GM18520 (cell line): Measurements from ENCODE around the gene RXFP4.
"Not testable (repeated sequence)": the region's sequence is repeated elsewhere in the genome, so short reads cannot be mapped to it uniquely, and the experiment has no call there.

ENCODE experiments used
- ATAC-seq: cut with Tn5 transposase; IDR thresholded peaks from one replicate; pipeline ENCODE4 v1.9.1; 2021; ENCODE audit not compliant: unreplicated experiment

The RXFP4 gene

DNA sequence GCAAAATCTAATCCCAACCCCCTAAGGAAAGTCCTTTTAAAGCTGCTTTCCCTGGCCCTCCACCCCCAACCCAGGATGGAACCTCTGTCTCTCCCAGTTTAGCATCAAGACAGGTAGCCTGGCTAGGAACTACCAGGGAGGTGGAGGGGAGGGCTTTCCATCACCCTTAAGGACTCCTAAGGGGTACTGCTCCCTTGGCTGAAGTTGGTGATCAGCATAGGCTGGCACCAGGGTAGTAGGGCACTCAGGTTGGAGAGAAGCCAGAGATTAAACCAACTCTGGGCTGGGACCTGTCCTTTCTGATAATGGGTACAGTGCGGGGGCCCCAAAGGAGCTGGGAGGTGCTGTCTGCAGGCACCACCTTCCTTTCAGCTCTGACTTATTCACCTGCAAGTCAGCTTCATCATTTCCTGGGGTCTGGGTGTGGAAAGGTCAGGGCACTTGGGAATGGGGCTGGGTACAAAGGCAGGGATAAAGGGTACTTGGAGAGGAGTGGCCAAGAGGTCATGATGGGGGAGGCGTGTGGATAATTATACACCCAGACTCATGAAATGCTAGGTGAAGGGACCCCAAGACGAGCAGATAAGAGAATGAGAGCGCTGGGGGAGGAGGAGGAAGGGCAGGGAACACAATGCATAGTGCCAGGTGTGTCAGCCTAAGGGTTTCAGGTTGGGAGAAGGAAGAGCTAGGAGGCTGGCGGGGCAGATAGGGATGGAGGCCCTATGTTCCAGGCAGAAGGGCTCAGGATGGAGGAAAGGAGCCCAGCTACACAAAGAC lies 35.7 kb downstream of the RXFP4 start:
- ATAC-seq: no peak

DNA sequence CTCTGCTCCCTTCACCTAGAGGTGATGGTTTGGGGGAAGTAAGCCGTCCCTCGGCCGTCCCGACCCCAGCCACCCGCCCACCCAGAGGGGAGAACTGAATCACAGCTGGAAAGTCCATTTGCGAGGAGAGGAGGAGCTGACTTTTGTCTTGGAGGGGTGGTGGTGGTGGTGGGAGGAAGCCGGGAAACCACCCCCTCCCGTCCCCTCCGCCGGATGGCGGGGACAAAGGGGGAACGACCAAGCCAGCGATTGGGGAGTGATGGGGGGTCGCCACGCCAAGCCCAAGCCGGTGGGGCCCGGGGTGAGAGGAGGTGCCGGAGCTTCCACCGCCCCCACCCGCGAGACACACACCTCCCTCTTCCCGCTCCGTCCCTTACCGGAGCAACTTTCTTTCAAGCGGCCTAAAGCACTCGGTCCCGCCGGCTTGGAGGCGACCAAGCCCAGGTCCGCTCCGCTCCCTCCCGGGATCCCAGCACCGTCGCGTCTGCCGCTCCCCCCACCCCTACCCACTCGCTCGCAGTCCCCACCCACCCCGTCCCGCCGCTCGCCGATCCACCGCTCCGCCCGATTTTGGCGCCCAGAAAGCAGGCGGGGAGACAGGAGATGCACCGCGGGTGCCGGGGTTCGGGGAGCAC lies 36.4 kb downstream of the RXFP4 start:
- no peak for ATAC-seq

DNA sequence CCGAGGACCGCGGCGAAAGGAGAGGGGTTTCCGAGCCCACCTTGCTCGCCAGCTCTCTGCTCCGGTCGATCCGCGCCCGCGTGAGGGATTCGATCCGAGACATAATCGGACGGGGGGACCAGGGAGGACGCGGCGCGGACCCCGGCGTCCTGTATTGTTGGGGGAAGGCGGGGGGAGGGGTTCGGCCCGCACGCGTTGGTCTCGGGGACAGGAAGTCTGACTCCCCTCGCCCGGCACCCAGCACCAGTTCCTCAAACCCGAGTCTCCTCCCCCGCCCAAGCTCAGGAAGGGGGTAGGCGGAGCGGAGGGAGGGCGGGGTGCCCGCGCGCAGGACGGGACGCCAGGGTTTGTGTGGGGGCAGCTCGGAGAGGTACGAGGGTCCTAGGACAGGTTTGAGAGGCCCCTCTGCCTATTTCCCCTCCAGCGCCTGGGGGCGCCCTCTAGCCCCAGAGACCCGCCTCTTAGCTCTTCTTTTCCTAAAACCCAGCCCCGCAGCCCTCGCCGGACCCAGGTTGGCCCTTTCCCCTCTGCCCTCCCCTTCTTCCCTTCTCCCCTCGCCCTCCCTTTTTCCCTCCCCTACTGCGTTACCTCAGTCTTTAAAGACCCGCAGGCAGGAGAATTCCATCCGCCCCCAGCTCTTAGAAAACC lies 37.0 kb downstream of the RXFP4 start, which contains the start of gene ARHGEF2:
Gene ARHGEF2, minus strand, starts transcription at position 223 of the 648 bp plus-strand sequence. Its CDS starts 120 bp downstream, at position 103.
- peak; percentile 32 for ATAC-seq

DNA sequence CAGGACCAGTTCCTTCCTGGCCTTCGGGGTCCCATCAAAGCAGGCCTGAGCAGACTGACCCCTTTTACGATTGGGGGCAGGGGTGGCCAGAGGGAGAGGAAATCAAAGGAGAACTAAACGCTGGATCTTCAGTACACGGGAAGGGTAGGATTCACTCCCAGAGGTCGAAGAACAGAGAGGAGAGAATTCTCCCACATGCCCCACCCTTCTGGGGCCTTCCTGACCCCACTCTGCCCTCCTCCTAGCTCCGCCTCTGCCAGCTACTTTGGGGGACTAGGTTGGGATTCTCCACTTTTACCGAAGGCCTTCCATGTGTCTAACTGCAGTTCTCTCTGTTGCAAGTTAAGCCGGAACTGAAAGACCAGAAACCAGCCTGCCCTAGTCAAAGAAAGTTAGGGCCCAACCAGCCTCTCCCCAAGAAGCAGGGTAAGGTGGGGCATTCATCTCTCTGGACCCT lies 37.6 kb downstream of the RXFP4 start:
- ATAC-seq: no peak

DNA sequence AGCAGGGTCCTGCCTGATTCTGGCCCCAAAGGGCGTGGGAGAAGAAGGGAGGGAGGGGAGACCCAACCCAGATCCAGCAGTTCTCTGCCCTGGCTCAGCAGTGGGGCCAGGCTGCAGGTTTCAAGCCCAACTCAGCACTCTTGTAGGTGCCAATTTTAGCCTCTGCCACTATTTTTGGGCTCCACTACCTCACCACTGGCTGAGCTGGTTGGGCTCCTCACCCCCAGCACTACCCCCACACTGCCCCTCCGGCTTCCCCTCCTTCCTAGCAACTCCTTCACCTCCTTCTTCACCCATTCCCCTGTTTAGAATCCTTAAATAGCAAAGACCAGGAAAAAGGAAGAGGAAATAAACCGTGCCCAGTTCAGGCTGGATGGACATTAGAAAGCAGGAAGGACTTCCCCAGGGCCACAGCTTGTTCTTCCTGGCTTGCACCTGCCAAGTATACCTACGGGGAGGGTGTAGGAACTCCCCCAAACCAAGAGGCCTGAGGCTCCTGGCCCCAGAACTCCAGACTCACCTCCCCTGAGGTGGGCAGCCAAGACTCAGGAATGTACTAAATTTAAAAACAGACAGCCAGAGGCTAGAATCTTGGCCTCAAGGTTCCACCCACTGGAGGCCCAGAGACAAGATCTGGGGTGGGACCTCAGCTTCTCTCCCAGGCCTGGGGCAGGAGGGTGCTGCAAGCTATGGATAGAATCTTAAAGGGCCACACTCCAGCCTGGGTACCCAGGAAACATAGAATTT lies 38.3 kb downstream of the RXFP4 start:
- ATAC-seq: no peak

DNA sequence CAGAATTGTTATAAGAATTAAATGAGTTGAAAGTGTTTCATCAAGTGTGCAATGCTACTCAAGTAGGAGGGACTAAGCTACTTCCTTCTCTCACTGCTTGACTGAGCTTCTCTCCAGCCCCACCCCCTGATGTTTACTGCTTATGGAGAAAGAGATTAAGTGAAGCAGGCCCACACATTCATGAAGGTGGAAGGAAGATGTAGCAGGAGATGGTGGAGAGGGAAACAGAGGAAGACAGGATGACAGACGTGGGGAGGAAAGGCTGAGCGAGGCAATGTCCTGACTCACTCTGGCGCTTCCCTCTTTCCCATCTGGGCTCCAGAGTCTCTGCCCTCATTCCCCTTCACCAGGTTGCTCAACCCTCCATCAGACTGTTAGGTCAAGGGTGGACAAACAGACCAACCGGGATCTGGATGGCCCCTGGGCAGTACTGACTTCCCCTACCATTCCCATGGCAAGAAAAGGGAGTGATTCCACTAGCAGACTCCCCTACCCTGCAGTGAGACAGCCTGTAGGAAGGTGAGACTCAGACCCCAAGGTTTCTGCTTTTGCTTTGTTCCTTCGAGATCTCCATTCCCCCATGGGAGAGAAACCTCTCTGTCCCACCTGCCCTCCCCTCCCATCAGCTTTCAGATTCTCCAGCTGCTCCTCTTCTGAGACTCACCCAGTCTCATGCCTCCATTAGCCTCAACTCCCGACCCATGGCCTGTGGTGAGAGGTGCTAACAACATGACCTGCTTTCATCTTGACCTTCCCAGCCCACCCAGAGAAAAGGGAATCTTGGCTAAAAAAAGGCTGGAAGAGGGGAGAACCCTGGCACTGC lies 40.0 kb downstream of the RXFP4 start:
- no peak for ATAC-seq

DNA sequence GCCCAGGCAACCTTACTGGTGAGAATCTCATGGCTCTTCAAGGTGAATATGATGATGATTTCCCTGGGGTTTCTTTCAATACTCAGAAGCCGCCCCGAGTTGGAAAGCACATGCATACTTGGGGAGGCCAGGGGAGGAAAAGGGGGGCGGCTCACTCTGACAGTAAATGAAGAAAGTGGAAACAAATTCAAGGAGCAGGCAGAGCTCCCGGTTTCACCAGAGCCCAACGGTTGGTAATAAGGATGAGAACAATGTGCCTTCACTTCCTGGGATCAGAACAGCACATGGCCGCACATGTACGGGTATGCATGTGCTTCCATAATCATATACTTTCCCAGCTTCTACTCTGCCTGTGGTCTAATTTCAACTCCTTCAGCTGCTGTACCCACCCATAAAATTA lies 40.7 kb downstream of the RXFP4 start:
- ATAC-seq: no peak

DNA sequence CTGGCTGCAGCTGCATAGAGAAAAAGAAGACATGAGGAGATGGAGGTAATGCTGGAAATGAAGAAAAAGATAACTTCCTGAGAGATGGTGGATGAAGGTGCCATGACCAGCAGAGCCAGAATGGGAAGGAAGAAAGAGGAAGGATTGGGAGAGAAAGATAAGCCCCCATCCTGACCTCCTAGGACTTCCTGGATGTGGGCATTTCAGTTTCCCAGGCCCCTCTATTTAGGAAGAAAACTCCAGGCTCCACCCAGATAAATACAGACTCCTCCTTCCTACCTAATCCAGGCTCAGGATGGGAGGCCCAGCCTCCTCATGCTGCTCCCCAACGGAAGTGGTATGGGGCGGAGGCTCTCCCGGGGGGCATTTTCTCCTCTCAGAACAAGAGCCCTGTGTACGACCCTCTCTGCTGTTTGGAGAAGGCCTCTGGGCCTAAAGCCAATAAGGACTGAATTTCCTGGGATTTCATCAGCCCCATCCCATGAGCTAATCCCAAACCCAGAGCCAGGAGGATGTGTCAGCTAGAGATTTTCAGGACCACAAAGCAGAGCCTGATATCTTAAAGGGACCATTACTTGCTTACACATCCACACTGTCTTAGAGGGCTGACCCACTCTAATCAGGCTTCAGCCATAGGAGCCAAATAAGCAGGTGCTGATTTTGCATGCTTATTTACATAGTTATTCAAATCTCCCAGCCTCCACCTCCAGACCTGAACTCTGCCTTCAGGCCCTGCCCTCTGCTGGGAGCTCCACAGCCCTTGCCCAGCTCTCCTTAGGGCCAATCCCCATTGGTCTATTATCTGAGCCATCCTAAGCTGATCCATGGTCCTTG lies 42.0 kb downstream of the RXFP4 start:
- ATAC-seq: no peak

DNA sequence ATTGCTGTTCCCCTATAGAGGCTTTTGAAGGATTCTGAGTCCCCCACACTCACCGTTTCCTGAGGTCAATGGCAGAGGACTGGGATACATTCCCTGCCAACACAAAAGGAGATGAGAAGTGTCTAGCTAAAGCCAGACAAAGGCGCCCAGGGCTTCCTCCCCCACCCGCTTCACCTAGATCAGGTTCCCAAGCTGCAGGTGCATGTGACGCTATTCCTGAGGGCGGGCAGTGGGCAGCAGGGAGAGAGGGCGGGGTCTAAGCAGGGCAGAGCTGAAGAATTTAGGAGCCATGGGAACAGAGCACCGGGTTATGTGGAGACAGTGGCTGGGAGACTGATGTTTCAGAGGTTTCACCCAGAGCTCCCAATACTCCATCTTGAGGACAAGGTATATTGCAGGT lies 42.9 kb downstream of the RXFP4 start:
- no peak for ATAC-seq

DNA sequence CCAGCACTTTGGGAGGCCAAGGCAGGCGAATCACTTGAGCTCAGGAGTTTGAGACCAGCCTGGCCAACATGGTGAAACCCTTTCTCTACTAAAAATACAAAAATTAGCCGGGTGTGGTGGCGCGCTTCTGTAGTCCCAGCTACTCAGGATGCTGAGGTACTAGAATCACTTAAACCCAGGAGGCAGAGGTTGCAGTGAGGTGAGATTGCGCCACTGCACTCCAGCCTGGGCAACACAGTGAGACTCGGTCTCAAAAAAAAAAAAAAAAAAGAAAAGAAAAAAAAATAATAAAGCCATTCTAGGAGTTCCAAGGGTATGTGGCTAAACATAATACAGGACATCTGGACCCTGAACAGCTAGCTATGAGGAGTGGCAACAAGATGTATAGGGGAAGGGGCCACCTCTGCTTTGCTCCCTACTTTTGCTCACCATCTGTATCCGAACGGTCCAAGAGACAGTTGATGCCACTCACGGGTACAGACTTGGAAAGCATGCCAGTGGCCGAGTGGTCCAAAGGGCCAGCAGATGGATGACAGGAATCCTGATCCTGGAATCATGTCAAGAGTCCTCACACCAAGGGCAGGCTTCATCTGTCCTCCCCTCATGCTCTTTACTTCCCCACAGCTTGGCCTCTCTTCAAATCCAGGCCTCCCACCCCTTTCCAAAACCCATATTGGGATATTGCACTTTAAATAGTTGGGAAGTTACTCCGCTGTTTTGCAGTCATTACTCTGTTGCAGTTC lies 43.6 kb downstream of the RXFP4 start:
- ATAC-seq: not testable (repeated sequence)

DNA sequence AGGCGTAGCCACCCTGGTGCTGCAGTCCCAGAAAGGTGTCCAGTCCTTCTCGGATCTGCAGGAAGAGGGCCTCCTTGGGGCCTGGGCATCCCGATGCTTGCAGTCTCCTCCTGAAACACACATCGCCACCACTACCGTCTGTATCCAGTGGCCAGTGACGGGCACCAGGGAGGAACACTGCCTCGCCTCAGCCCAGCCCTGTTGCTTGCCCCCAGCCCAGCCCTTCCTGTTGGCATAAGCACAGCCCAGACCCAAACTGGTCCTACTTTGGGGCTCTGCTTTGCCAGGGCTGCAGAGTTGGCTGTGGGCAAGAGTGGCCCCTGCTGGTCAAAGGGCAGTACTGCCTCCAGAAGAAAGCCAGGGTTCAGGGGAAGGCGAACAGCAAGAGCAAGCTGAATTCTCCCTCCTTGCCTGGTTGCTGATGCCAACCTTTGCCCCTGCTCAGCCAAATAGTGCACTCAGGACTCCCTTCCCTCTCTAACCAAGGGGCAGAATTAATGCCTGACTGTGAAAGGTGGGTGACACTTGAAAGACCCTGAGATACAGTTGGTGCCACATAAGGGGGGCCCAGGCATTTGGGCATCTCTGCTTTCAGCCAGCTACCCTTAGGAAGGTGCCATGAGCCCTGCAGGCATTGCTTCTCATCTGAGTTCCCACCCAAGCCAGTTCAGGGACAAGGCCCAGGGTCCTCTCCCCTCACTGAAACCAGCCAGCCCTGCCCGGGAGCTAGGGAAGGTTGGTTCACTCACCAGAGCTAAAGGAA lies 48.0 kb downstream of the RXFP4 start:
- peak; percentile 50 for ATAC-seq

DNA sequence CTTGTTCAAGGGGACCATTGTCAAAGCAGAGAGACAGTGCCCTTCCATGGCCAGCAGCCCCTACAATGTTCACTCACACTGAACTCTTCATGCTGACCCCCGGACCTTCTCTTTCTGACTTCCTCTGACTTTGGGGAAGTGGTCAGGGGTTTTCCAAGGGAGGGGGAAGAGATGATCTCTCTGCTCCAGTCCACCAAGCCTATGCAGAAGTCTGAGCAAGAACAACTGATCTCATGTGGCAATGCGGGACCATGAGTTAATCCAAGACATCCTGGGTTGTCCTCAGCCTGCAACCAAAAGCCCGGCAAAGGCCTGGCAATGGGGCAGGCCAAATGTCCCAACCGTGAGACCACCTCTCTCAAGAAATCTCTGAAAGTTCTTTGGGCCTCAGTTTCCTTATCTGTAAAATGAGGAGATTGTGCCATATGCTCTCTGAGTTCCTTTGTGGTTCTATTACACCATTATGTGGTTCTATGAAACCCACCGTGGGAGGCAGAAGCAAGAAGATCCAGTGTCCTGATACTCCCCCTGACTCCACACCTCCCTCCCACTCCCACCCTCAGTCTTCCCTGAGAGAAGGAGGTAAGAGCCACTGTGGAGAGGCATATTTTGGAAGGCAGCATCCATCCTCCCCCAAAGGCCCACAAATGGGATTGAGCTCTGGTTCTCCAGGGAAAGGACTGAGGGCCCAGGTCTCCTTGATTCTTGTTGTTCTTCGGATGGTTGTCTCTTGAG lies 48.7 kb downstream of the RXFP4 start:
- ATAC-seq: no peak
